OCI-LY3 (cell line): Measurements from ENCODE around the gene SELENOK.
A peak's percentile ranks its signal among the peaks of the same experiment; 100 is the strongest.

Source experiments
- H2AFZ ChIP-seq: fragments of 200-600, 300-600 bp; shearing (Covaris generic); 2 replicates; pipeline ENCODE4 v1.6.0; 2014; ENCODE audit warnings: antibody characterized with exemption, low read depth, low read length
- H3K27ac ChIP-seq: fragments of 200-600, 300-600 bp; sonication (generic); 2 replicates; pipeline ENCODE4 v1.5.1; 2014; ENCODE audit warnings: mild to moderate bottlenecking, low read length, moderate library complexity, mixed read lengths
- H3K27me3 ChIP-seq: fragments of 200-600, 300-600 bp; sonication (generic); 2 replicates; pipeline ENCODE4 v1.6.1; 2014; ENCODE audit warnings: low read depth, low read length, mixed read lengths
- H3K36me3 ChIP-seq: fragments of 200-600, 300-600 bp; sonication (generic); replicated peaks from 2 replicates; pipeline ENCODE3; 2014; ENCODE audit warnings: low read depth, low read length, mixed read lengths
- H3K4me1 ChIP-seq: fragments of 300-600, 200-600 bp; sonication (generic); 2 replicates; pipeline ENCODE4 v1.6.1; 2014; ENCODE audit warnings: low read length, mixed read lengths
- H3K4me2 ChIP-seq: fragments of 200-600, 300-600 bp; sonication (generic); 2 replicates; pipeline ENCODE4 v1.6.1; 2014; ENCODE audit warnings: low read length, mixed read lengths
- H3K4me3 ChIP-seq: fragments of 300-600, 200-600 bp; sonication (generic); 2 replicates; pipeline ENCODE4 v1.5.1; 2014; ENCODE audit warnings: antibody characterized with exemption, mild to moderate bottlenecking, low read length, moderate library complexity
- H3K79me2 ChIP-seq: fragments of 300-600, 200-600 bp; shearing (Covaris generic); 2 replicates; pipeline ENCODE4 v1.6.1; 2014; ENCODE audit warnings: mild to moderate bottlenecking, low read length, mixed read lengths
- H3K9ac ChIP-seq: fragments of 300-600, 200-600 bp; shearing (Covaris generic); 2 replicates; pipeline ENCODE4 v1.6.0; 2014; ENCODE audit warnings: mild to moderate bottlenecking, low read length, moderate library complexity
- H3K9me3 ChIP-seq: fragments of 200-600, 300-600 bp; shearing (Covaris generic); 2 replicates; pipeline ENCODE4 v1.6.1; 2014; ENCODE audit warnings: low read length, mixed read lengths; ENCODE audit not compliant: insufficient read depth
- H4K20me1 ChIP-seq: fragments of 200-600, 300-600 bp; sonication (generic); 2 replicates; pipeline ENCODE4 v1.6.1; 2016; ENCODE audit warnings: low read length, mixed read lengths; ENCODE audit not compliant: insufficient read depth
- EZH2phosphoT487 ChIP-seq: fragments of 200-600 bp; shearing (Covaris generic); IDR thresholded peaks from 2 replicates; pipeline ENCODE4 v1.6.1; 2018; ENCODE audit warnings: antibody characterized with exemption, mixed run types, low read depth
- TF ChIP-seq, protein P1 (sequence below): fragments of 200-600, 300-600 bp; sonication (generic); IDR thresholded peaks from 2 replicates; pipeline ENCODE4 v1.5.1; 2014; ENCODE audit warnings: antibody characterized with exemption, low read length, low read depth

Gene SELENOK

DNA sequence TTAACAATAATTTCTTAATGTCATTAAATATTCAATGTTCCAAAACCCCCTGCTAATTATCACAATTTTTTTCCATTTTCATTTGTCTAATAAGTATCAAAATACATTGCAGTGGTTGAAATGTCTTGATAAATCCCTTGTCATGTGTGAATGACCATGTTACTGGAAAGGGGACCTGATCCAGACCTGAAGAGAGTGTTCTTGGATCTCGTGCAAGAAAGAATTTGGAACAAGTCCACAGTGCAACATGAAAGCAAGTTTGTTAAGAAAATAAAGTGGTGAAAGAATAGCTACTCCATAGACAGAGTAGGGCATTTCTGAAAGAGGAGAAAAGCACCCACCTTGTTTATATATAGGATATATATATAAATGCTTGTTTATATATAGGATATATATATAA, 10.4 kb upstream of the SELENOK start:
- TF ChIP-seq, protein P1, sequence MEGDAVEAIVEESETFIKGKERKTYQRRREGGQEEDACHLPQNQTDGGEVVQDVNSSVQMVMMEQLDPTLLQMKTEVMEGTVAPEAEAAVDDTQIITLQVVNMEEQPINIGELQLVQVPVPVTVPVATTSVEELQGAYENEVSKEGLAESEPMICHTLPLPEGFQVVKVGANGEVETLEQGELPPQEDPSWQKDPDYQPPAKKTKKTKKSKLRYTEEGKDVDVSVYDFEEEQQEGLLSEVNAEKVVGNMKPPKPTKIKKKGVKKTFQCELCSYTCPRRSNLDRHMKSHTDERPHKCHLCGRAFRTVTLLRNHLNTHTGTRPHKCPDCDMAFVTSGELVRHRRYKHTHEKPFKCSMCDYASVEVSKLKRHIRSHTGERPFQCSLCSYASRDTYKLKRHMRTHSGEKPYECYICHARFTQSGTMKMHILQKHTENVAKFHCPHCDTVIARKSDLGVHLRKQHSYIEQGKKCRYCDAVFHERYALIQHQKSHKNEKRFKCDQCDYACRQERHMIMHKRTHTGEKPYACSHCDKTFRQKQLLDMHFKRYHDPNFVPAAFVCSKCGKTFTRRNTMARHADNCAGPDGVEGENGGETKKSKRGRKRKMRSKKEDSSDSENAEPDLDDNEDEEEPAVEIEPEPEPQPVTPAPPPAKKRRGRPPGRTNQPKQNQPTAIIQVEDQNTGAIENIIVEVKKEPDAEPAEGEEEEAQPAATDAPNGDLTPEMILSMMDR: no peak
- no peak for TF ChIP-seq EZH2phosphoT487

DNA sequence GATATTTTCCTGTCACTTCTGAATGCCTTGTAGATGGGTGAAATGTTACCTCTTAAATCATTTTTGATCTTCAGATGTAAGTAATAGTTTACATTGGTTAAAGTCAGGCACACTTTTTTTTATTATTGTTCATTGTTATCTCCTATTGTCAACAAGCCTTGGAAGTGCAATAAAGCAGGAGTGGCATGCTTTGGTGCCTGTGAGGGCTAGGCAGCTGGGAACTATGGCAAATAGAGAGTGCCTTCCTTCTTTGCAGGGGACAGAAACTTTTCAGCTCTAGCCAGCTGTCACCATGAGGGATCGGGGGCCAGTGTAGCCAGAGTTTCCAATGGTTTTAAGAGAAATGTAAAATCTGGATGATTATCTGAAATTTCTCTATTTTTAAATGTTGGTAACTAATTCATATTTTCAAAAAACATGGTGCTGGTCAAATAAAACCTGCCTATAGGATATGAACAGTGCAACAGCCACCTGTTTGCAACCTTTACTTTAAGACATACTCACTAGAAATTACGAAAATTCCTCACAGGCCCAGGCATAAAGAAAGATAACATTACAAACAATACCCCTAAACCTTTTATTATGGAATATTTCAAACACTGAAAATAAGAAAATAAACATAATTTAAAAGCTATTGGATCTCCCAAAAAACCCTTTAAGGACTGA, 9.1 kb upstream of the SELENOK start:
- Histone ChIP-seq H4K20me1 (no peaks in the 10 kb centered on the region), H3K36me3 (no peaks in the 10 kb centered on the region), H3K9me3 (no peaks in the 10 kb centered on the region), H3K9ac (no peak overlapping the region), H3K4me3 (no peak overlapping the region), H3K4me2 (no peak overlapping the region), H3K79me2 (no peaks in the 10 kb centered on the region), H2AFZ (no peak overlapping the region), H3K4me1 (no peaks in the 10 kb centered on the region), H3K27me3 (no peaks in the 10 kb centered on the region; the same call in 1 of the 2 replicates), H3K27ac (no peak overlapping the region)
- TF ChIP-seq, protein P1: no peak
- no peak for TF ChIP-seq EZH2phosphoT487

More for the DNA sequence above, 10.4 kb upstream of the SELENOK start:
- no peaks in the 10 kb centered on the region for H3K4me1 ChIP-seq
- H2AFZ ChIP-seq: no peak overlapping the region
- H4K20me1 ChIP-seq: no peaks in the 10 kb centered on the region
- no peak overlapping the region for H3K4me2 ChIP-seq
- H3K9ac ChIP-seq: no peak overlapping the region
- no peaks in the 10 kb centered on the region for H3K79me2 ChIP-seq
- peaks cover 4% of the 10 kb centered on the region; the same call in 1 of the 2 replicates for H3K9me3 ChIP-seq
- H3K27me3 ChIP-seq: no peaks in the 10 kb centered on the region; the same call in 1 of the 2 replicates
- no peak overlapping the region for H3K27ac ChIP-seq
- H3K4me3 ChIP-seq: no peak overlapping the region
- H3K36me3 ChIP-seq: no peaks in the 10 kb centered on the region

DNA sequence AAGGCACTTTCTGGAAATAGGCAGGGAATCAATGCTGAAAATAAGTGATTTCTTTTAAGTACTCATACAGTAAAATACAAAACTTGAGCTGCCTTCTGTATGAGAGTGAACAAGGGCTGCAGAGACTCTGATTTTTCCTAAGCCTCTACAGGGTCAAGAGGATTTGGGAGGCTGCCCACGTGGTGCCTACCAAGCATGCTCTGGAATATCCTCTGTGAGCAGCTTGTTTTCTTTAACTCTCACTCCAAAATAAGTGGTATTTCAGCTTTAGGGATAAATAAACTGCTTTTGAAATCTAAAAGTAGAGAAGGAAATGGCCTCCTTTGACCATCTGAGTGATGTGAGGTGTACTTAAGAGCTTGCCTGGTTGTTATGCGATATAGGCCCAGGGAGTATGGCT, 8.1 kb upstream of the SELENOK start:
- Histone ChIP-seq H3K4me3 (no peak overlapping the region), H4K20me1 (no peaks in the 10 kb centered on the region), H3K36me3 (no peaks in the 10 kb centered on the region), H2AFZ (0 out of 2 replicates have a peak overlapping the region, but pooled peaks have one; percentile 44), H3K9me3 (no peaks in the 10 kb centered on the region), H3K4me1 (no peaks in the 10 kb centered on the region), H3K27me3 (no peaks in the 10 kb centered on the region; the same call in 1 of the 2 replicates), H3K27ac (no peak overlapping the region), H3K79me2 (no peaks in the 10 kb centered on the region), H3K4me2 (no peak overlapping the region), H3K9ac (no peak overlapping the region)
- no peak for TF ChIP-seq EZH2phosphoT487
- TF ChIP-seq, protein P1: no peak

DNA sequence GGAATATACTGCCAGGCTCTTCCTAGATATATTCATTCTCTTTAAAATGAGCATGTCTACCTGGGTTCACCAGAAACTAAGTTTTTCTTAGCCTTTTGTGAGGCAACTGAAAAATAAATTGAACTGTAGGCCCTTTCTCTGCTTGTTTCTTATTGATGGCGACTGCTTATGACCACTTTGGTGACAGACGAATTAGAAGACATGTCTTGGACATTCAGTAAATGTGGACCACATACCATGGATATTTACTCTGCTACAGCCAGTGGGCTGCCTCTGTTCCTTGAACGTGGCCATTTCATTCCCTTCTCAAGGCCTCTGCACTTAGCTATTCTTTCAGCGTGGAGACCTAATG, 603 bp upstream of the SELENOK start:
- peak overlapping the region; percentile 85 for H3K4me2 ChIP-seq
- TF ChIP-seq, protein P1: no peak
- no peak for TF ChIP-seq EZH2phosphoT487
- H3K27me3 ChIP-seq: no peaks in the 10 kb centered on the region; the same call in 1 of the 2 replicates
- peak overlapping the region; percentile 39; the same call in 1 of the 2 replicates for H2AFZ ChIP-seq
- peaks cover 6% of the 10 kb centered on the region; the same call in 1 of the 2 replicates for H4K20me1 ChIP-seq
- peaks cover 18% of the 10 kb centered on the region for H3K4me1 ChIP-seq
- peaks cover 17% of the 10 kb centered on the region for H3K36me3 ChIP-seq
- H3K9ac ChIP-seq: peak overlapping the region; percentile 76
- H3K27ac ChIP-seq: peak overlapping the region; percentile 79
- H3K79me2 ChIP-seq: peaks cover 43% of the 10 kb centered on the region
- H3K9me3 ChIP-seq: no peaks in the 10 kb centered on the region
- H3K4me3 ChIP-seq: peak overlapping the region; percentile 92
